ENCODE measurements around the gene SNAP25.

Gene SNAP25

GRCh38 chr20:10278412-10278811, 59.8 kb downstream of the SNAP25 start:
- CTCF ChIA-PET: no interaction called here
- no peak for DNase-seq (ENCODE audit: low read depth, low spot score)

GRCh38 chr20:10280018-10280908, 61.6 kb downstream of the SNAP25 start:
- TF ChIP-seq, protein P1, sequence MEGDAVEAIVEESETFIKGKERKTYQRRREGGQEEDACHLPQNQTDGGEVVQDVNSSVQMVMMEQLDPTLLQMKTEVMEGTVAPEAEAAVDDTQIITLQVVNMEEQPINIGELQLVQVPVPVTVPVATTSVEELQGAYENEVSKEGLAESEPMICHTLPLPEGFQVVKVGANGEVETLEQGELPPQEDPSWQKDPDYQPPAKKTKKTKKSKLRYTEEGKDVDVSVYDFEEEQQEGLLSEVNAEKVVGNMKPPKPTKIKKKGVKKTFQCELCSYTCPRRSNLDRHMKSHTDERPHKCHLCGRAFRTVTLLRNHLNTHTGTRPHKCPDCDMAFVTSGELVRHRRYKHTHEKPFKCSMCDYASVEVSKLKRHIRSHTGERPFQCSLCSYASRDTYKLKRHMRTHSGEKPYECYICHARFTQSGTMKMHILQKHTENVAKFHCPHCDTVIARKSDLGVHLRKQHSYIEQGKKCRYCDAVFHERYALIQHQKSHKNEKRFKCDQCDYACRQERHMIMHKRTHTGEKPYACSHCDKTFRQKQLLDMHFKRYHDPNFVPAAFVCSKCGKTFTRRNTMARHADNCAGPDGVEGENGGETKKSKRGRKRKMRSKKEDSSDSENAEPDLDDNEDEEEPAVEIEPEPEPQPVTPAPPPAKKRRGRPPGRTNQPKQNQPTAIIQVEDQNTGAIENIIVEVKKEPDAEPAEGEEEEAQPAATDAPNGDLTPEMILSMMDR (IDR thresholded peaks at IDR 0.05; ENCODE audit: insufficient read depth, low read length, missing control alignments): no peak
- CTCF ChIA-PET: no interaction called here
- no peak overlapping the region for H3K4me3 ChIP-seq (ENCODE audit: low read depth, low read length)
- POLR2A ChIA-PET: no interaction called here
- no peak for DNase-seq (ENCODE audit: low read depth, low spot score)

More at GRCh38 chr20:10278412-10278811, 59.8 kb downstream of the SNAP25 start:
- POLR2A ChIA-PET: no interaction called here
- no peak overlapping the region for H3K4me3 ChIP-seq (ENCODE audit: low read depth, low read length)
- TF ChIP-seq, protein P1 (IDR thresholded peaks at IDR 0.05; ENCODE audit: insufficient read depth, low read length, missing control alignments): no peak

DNA sequence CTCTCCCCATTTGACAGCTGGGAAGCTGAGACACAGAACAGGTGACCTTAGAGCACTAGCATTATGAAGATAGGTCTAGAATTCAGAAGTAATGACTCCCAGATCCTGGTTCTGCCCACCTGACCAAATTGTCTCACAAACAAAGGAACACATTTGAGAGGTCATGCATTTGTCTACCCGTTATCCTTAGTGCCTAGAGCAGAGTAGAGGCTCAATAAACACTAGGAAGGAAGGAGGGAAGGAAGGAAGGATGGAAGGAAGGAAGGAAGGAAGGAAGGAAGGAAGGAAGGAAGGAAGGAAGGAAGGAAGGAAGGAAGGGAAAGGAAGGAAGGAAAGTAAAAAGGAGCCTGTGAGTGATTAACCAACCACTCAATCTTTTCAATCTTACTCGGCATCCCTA, 63.3 kb downstream of the SNAP25 start:
- no peak overlapping the region for H3K4me3 ChIP-seq (ENCODE audit: low read depth, low read length)
- ChIA-PET POLR2A (no interaction called here), CTCF (no interaction called here)
- DNase-seq (ENCODE audit: low read depth, low spot score): no peak
- TF ChIP-seq, protein P1 (IDR thresholded peaks at IDR 0.05; ENCODE audit: insufficient read depth, low read length, missing control alignments): no peak

DNA sequence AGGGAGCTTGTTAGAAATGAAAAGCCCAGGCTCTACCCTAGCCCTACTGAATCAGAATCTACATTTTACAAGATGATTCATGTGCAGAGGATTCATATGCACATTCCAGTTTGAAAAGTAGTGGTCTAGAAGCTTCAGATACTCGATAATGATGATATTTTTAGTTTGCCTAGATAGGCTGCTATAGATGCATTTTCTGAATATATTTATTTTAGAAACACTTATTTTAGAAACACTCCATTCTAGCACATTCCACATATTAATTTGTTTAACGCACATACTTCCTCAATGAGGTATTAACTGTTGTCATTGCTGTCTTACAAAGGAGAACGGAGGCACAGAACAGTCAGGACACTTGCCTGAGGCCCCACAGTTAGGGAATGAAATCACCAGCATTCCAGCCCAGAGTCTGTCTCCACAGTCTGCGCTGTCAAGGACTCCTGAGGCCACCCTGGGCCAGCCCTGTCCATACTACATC, 64.4 kb downstream of the SNAP25 start:
- TF ChIP-seq, protein P1 (IDR thresholded peaks at IDR 0.05; ENCODE audit: insufficient read depth, low read length, missing control alignments): no peak
- no peak overlapping the region for H3K4me3 ChIP-seq (ENCODE audit: low read depth, low read length)
- peak; percentile 5 for DNase-seq (ENCODE audit: low read depth, low spot score)
- CTCF ChIA-PET: interaction anchor here (0.6 kb wide), 1 partner anchor 909 kb away, joined by 3 read pairs; no protein-coding TSS in a partner anchor
- POLR2A ChIA-PET: no interaction called here

GRCh38 chr20:10286356-10286755, 67.7 kb downstream of the SNAP25 start:
- CTCF ChIA-PET: no interaction called here
- DNase-seq (ENCODE audit: low read depth, low spot score): no peak
- POLR2A ChIA-PET: no interaction called here
- TF ChIP-seq, protein P1 (IDR thresholded peaks at IDR 0.05; ENCODE audit: insufficient read depth, low read length, missing control alignments): no peak
- no peak overlapping the region for H3K4me3 ChIP-seq (ENCODE audit: low read depth, low read length)

GRCh38 chr20:10288421-10288820, 69.8 kb downstream of the SNAP25 start:
- ChIA-PET CTCF (no interaction called here), POLR2A (no interaction called here)
- TF ChIP-seq, protein P1 (IDR thresholded peaks at IDR 0.05; ENCODE audit: insufficient read depth, low read length, missing control alignments): no peak
- no peak for DNase-seq (ENCODE audit: low read depth, low spot score)
- no peak overlapping the region for H3K4me3 ChIP-seq (ENCODE audit: low read depth, low read length)

Data from AG04449 (cell line).